Loucy (cell line): ENCODE measurements around the gene IRAG1.

Experiments used
- H2AFZ ChIP-seq: fragments of 200-600 bp; sonication (generic); 2 replicates; pipeline ENCODE4 v1.6.0; 2016; ENCODE audit warnings: antibody characterized with exemption, mild to moderate bottlenecking, low read length, moderate library complexity
- H3F3A ChIP-seq: fragments of 200-600 bp; 2 replicates; pipeline ENCODE4 v1.6.0; 2016; ENCODE audit warnings: antibody characterized with exemption, low read depth, mild to moderate bottlenecking
- H3K27me3 ChIP-seq: fragments of 200-600 bp; sonication (generic); 2 replicates; pipeline ENCODE4 v1.6.1; 2014; ENCODE audit warnings: low read length, mild to moderate bottlenecking; ENCODE audit not compliant: insufficient read depth, poor library complexity, severe bottlenecking
- H3K36me3 ChIP-seq: fragments of 200-600 bp; sonication (generic); 2 replicates; pipeline ENCODE4 v1.6.1; 2016; ENCODE audit warnings: low read length; ENCODE audit not compliant: insufficient read depth
- H3K4me1 ChIP-seq: fragments of 200-600 bp; sonication (generic); 2 replicates; pipeline ENCODE4 v1.5.1; 2014; ENCODE audit warnings: low read length, mild to moderate bottlenecking; ENCODE audit not compliant: insufficient read depth, poor library complexity, severe bottlenecking
- H3K4me2 ChIP-seq: fragments of 200-600 bp; sonication (generic); 2 replicates; pipeline ENCODE4 v1.6.0; 2014; ENCODE audit warnings: antibody characterized with exemption, low read length, low read depth, mild to moderate bottlenecking; ENCODE audit not compliant: poor library complexity, severe bottlenecking
- H3K4me3 ChIP-seq: fragments of 200-600 bp; sonication (generic); 2 replicates; pipeline ENCODE4 v1.5.1; 2014; ENCODE audit warnings: low read length, mild to moderate bottlenecking, mixed read lengths; ENCODE audit not compliant: poor library complexity, severe bottlenecking
- H3K79me2 ChIP-seq: fragments of 200-600 bp; sonication (generic); 2 replicates; pipeline ENCODE4 v1.6.1; 2014; ENCODE audit warnings: low read length; ENCODE audit not compliant: insufficient read depth
- H3K9ac ChIP-seq: fragments of 200-600 bp; sonication (generic); 2 replicates; pipeline ENCODE4 v1.6.0; 2014; ENCODE audit warnings: mild to moderate bottlenecking, low read depth, low read length, moderate library complexity; ENCODE audit not compliant: poor library complexity, severe bottlenecking
- H3K9me2 ChIP-seq: fragments of 200-600 bp; sonication (generic); replicated peaks from 2 replicates; pipeline ENCODE4 v1.6.1; 2016; ENCODE audit warnings: low read depth, low read length, mixed read lengths
- H3K9me3 ChIP-seq: fragments of 200-600 bp; sonication (generic); 2 replicates; pipeline ENCODE4 v1.6.1; 2014; ENCODE audit warnings: mild to moderate bottlenecking, antibody characterized with exemption, low read length, low read depth; ENCODE audit not compliant: insufficient read depth
- H4K20me1 ChIP-seq: fragments of 200-600 bp; sonication (generic); 2 replicates; pipeline ENCODE4 v1.6.0; 2014; ENCODE audit warnings: antibody characterized with exemption, low read length, mild to moderate bottlenecking; ENCODE audit not compliant: insufficient read depth, poor library complexity, severe bottlenecking
- CTCF ChIP-seq: fragments of 200-600 bp; sonication (generic); conservative IDR thresholded peaks from 2 replicates; pipeline ENCODE4 v1.5.1; 2014; ENCODE audit warnings: mild to moderate bottlenecking, antibody characterized with exemption, low read length
- EZH2phosphoT487 ChIP-seq: fragments of 200-600 bp; IDR thresholded peaks from 2 replicates; pipeline ENCODE4 v1.6.1; 2018; ENCODE audit warnings: antibody characterized with exemption, mild to moderate bottlenecking, moderate library complexity, borderline replicate concordance

IRAG1 gene

GRCh38 chr11:10716122-10716521 lies 22.6 kb upstream of the IRAG1 start:
- Histone ChIP-seq H3K4me2 (no peak overlapping the region), H3F3A (no peaks in the 10 kb centered on the region), H3K79me2 (no peaks in the 10 kb centered on the region), H4K20me1 (no peaks in the 10 kb centered on the region), H3K9ac (no peak overlapping the region), H2AFZ (no peak overlapping the region), H3K27me3 (no peaks in the 10 kb centered on the region), H3K36me3 (no peaks in the 10 kb centered on the region), H3K4me1 (peaks cover 14% of the 10 kb centered on the region), H3K9me3 (no peaks in the 10 kb centered on the region), H3K4me3 (no peak overlapping the region), H3K9me2 (no peaks in the 10 kb centered on the region)
- TF ChIP-seq CTCF (no peak), EZH2phosphoT487 (no peak)

DNA sequence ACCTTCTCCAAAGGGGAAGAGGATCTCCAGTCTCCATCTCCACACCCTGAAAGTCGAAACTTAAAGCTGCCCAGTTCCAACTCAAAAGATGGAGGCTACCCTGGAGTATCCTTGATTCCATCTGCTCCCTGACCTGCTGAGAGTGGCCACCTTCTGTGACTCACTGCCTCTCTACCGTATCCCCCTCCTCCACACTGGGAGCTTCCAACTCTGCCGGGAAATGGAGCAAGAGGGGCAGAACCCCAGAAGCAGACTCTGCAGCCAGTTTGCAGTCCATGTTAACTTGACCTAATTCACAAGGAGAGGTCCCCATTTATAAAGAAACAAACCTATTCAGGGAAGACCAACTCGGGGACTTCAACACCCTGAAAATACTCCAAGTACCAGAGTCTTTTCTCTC lies 22.0 kb upstream of the IRAG1 start:
- Histone ChIP-seq H3K4me1 (peaks cover 9% of the 10 kb centered on the region), H3K9me3 (no peaks in the 10 kb centered on the region), H3K36me3 (no peaks in the 10 kb centered on the region), H3K79me2 (no peaks in the 10 kb centered on the region), H3K4me3 (no peak overlapping the region), H3F3A (no peaks in the 10 kb centered on the region), H3K9ac (no peak overlapping the region), H3K27me3 (no peaks in the 10 kb centered on the region), H2AFZ (peak overlapping the region; percentile 8; the same call in 1 of the 2 replicates), H3K9me2 (no peaks in the 10 kb centered on the region), H4K20me1 (no peaks in the 10 kb centered on the region), H3K4me2 (no peak overlapping the region)
- TF ChIP-seq CTCF: no peak
- no peak for TF ChIP-seq EZH2phosphoT487

- H3K27me3 ChIP-seq: no peaks in the 10 kb centered on the region
- H2AFZ ChIP-seq: no peak overlapping the region
- no peaks in the 10 kb centered on the region for H3K9me2 ChIP-seq
- no peaks in the 10 kb centered on the region for H3F3A ChIP-seq
- H3K79me2 ChIP-seq: no peaks in the 10 kb centered on the region
- H3K9ac ChIP-seq: no peak overlapping the region
- no peaks in the 10 kb centered on the region for H3K9me3 ChIP-seq
- no peaks in the 10 kb centered on the region for H4K20me1 ChIP-seq
- H3K4me3 ChIP-seq: no peak overlapping the region
- no peaks in the 10 kb centered on the region for H3K36me3 ChIP-seq
- no peak for TF ChIP-seq EZH2phosphoT487
- no peak for TF ChIP-seq CTCF
- no peak overlapping the region for H3K4me2 ChIP-seq
- H3K4me1 ChIP-seq: peaks cover 7% of the 10 kb centered on the region
Observed at GRCh38 chr11:10709299-10710086, 15.9 kb upstream of the IRAG1 start.
